HG03442 (cell line): ENCODE results near the gene FAM174C.

Experiments
- ATAC-seq: cut with Tn5 transposase; IDR thresholded peaks from one replicate; pipeline ENCODE4 v1.9.1; 2021; ENCODE audit warnings: mild to moderate bottlenecking, moderate library complexity; ENCODE audit not compliant: unreplicated experiment

FAM174C gene

DNA sequence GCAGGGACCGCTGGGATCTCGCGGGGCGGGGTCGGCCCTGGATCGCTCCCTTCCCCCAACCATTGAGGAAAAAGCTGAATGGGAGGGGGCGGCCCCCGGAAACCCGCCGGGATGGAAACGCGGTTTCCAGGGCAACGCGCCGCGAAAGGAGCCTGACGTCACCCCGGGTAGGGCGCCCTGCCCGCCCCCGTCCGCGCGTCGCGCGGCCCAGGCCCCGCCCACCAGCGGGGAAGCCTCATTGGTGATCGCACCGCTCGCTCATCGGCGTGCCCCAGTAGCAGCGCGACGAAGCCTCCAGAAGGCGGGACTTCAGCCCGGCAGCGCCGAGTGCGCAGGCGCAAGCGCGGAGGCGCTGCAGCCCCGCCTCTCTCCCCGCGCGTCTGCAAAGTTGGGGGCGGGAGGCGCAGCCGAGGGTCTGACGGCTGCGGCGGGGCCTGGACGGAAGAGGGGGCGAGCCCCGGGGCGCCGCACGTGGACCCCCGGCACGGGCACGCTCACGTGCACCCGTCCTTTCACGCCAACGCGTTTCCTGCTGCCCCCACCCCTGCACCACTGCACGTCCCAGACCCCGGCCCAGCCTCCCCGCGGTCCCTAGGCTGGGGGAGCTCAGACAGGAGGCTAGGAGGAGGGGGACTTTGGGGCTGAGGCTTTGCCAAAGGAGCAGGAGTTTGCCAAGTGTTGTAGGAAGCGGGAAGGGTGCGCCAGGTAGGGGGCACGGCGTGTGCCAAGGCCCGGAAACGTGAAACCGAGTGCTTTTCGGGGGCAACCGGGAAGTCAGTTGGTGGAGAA lies 14.4 kb upstream of the FAM174C start:
- ATAC-seq = peak; percentile 52

DNA sequence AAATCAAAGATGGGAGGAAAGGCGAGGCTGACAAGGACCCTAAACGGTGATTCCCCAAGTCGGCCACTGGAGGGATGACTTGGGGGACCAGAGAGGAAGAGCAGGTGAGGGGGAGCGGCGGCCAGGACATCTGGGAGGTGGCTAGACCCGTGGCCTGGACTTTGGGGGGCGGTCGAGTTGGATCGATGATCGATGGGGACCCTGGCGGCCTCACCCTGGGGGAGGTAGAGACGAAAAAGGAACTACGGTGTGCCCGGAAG lies 13.9 kb upstream of the FAM174C start:
- no peak for ATAC-seq

DNA sequence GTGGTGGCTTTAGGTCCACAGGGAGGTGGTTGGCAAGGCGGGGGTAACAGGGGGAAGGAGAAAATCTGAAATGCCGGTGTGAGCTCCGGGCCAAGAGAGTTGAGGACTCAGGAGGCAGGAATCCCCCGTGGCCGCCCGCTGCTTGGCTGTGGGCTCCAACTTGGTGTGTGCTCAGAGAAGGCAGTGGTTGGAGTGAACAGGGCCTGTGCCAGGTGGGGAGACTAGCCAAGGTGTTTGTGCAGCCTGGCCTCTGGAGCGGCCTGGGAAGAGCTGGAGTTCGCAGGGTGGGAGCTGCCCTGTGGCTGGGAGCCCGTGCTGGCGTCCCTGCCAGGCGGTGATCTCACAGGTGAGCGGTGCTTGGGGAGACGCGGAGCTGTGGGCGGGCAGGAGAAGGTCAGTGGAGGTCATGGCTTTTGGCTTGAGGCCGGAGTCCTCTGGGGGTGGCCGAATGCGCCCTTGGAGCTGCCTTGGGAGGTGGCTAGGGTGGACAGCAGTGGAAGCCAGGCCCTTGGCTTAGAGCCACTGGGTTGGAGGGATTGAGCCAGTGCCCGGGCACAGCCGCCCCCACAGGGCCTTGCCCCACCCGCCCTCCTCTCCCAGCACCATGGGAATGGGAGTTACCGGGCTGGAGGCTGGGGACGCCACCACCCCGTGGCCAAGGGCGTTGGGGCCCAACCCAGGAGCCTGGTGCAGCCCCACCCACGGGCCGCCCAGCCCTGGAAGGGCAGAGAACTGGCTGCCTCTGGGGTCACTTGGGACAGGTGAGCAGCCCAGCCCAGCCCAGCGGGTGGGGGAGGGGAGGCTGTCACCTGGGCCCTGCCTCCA lies 13.3 kb upstream of the FAM174C start:
- ATAC-seq = no peak

DNA sequence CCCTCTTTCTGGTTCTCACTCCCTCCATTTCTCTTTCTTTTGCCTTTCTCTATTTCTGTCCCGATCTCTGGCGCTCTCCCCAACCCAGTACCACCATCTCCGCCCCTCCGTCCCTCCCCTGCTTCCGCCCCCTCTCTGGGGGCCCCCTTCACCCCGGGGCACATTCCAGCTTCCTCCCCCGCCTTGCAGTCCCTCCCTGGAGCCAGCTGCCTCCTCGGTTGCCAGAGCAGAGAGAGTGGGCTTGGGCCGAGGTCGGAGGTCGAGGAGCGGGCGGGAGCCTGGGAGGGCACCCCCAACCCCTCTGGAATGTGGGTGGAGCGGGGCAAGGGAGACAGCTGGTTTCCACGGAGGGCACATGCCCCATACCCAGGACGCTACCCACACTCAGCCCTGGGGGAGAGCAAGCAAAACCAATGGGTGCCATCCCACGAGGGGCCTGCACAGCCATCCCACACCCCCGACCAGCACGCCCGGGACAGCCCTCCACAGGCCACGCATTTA lies 12.7 kb upstream of the FAM174C start:
- ATAC-seq = no peak

- ATAC-seq = no peak
These were observed 12.1 kb upstream of the FAM174C start for GRCh38 chr19:1263188-1263587.

DNA sequence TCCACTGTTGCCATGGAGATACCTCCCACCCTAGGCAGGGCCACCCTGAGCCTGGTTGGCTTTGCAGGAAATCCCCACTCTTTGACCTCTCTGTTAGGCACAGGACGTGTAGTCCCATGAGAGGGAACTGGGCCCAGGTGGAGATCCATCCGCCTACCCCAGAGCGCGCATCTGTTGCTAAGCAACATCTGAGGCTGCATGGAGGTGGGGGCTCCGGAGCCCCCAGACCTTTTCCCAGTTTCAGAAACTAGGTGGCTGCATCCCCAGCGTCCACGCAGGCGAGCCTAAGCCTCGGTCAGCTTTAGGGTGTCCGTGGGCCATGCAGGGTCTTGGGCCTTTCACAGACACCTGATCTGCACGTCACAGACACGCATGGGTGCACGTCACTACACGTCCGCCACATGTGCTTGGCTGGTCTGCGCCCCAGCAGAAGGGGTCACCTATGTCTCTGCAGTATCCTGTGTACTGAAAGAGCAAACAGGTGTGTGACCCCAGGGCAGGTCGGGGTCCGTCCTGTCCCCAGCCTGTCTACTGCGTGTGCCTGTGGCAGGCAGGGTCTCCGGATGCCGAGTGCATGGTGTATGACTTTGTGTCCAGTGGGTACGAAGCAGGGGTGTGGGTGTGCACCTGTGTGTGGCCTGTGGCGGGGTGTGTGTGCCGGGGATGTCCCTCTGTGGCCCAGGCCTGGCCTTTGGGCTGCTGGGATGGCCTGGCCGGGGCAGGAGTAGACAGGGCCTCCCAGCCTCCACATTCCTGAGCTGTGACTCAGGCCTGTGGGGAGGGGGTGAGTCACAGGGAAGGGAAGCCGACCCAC lies 10.3 kb upstream of the FAM174C start:
- ATAC-seq = no peak

GRCh38 chr19:1265615-1266128 lies 9.7 kb upstream of the FAM174C start:
- ATAC-seq = no peak

GRCh38 chr19:1266129-1266915 lies 9.0 kb upstream of the FAM174C start:
- peak; percentile 28 for ATAC-seq

DNA sequence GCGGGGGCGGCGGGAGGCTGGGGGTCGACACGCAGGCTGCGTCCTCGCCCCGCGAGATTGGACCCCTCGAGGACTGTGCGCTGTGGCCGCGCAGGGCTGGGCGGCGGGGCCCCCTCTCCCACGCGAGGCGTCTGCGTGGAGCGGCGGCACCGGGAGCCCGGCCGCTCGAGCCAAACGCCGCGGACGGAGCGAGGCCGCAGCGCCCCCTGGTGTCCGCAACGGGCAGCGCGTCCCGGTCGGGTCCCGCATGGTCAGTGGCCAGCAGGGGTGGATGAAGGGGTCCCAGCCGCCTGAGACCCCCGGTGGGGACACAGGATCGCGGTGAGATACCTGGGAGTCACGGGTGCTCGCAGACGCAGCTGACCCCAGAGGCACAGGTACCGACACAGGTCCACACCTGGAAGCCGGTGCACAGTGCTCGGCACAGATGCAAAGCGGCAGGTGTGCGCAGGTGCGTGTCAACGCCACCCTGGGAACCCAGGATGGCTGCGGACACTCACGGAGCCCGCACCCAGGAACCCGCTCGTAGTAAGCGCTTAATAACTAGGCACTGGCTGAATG lies 8.3 kb upstream of the FAM174C start:
- ATAC-seq = peak; percentile 6

- ATAC-seq = no peak
These were observed 7.7 kb upstream of the FAM174C start for GRCh38 chr19:1267477-1268225.

DNA sequence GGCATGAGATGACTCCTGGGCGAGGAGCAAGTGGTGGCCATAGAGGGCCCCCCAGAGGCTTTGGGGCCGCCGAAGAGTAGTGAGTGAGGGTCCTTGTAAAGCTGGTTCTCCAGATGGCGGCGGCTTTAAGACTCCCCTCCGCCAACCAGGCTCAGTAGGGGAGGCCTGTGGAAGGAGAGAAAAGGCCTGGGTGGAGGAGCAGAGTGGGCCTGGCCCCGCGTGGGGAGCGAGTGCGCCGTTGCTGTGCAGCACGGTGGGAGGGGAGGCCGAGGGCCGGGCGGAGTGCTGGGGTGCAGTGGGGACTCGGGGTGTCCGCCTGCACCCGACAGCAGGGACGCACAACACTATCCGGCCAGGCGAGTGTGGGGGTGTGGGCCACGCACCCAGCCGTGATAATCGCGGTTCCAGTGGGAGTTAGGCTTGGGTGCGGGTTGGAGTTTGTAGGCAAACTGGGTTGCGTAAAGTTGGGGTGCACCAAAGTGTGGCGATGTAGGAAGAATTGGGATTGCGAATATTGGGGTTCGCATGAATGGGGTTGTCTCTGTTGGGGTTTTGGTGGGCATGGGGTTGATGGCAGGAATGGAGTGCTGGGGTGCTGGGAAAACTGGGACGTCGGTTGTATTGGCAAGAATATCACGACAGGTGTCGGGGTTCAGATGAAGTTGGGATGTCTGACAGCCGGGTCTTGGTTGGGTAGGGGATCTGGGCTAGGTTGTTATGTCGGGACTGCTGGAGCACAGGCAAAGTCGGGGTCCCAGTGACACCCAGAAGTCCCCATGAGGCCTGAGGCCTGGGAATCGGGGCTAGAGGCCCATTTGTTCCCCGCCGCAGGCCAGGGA lies 6.9 kb upstream of the FAM174C start:
- no peak for ATAC-seq

DNA sequence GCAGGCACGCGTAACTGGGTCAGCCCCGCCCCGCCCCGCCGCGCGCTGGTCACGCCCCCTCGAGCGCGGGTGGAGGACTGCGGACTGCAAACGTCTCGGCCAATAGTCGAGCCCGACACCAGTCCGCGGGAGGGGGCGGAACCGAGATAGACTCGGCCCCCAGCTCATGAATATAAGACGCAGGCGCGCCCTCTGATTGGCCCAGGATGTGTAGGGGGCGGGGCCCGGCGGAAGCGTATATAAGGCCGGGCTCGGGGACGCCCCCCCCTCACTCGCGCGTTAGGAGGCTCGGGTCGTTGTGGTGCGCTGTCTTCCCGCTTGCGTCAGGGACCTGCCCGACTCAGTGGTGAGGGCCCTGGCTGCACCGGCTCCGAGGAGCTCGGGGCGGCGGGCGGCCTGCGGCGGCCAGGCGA lies 6.3 kb upstream of the FAM174C start, which contains the start of gene CIRBP:
TSS of gene CIRBP (plus strand) at position 268 of the 413 bp plus-strand sequence. CDS start 1,602 bp downstream, outside the sequence.
- peak; percentile 58 for ATAC-seq

DNA sequence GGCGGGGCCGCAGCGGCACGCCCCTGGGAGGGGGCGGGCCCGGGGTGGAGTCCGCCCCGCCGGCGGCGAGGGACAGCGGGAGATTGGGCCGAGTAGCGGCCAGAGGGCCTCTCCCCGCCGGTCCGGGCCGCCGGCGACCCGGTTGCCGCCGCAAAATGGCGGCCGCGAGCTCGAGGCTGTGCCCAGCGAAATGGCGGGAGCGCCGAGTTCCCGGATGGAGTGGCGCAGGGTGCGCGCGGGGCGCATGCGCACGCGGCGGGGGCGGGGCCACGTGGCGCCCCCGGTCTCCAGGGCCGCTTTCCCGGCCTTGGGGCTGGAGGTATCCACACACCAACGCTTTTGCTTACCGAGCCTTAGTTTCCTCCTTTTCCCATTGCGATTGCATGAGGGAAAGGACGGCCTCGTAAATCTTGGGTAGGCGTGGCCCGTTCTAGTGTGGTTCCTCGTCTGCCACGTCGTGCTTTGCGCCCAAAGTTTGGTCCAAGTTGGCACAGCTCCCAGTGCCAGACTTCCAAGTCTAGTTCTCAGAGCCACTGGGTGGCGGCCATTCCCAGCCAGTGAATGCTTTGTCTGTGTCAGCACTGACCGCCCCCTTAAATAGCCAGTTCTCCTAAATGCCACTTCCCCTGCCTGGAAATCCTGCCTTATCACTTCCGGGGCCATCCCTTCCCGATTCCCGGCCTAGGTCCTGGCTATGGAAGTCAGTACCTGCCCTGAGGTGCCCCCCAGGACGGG lies 5.7 kb upstream of the FAM174C start:
- ATAC-seq = peak; percentile 20

DNA sequence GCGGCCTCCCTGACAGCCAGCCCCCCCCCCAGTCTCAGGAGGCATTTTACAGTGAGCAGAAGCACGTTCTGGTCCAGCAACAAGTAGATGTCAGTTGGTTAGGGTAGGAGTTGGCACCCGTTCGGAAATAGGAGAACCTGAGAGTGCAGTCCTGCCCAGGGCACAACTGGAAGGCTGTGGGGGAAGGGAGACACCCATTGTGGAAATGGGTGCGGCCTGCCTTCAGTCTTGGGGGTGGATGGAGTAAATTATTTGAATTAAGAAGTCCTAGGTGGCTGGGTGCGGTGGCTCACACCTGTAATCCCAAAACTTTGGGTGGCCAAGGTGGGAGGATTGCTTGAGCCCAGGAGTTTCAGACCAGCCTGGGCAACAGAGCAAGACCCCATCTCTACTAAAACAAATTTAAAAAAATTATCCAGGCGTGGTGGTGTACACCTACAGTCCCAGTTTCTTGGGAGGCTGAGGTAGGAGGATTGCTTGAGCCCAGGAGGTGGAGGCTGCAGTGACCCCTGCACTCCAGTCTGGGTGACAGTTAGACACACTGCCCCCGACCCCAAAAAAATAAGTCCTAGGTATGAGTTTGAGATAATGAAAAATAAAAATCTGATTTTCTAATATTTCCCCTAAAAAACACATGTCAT lies 5.0 kb upstream of the FAM174C start:
- ATAC-seq = no peak

DNA sequence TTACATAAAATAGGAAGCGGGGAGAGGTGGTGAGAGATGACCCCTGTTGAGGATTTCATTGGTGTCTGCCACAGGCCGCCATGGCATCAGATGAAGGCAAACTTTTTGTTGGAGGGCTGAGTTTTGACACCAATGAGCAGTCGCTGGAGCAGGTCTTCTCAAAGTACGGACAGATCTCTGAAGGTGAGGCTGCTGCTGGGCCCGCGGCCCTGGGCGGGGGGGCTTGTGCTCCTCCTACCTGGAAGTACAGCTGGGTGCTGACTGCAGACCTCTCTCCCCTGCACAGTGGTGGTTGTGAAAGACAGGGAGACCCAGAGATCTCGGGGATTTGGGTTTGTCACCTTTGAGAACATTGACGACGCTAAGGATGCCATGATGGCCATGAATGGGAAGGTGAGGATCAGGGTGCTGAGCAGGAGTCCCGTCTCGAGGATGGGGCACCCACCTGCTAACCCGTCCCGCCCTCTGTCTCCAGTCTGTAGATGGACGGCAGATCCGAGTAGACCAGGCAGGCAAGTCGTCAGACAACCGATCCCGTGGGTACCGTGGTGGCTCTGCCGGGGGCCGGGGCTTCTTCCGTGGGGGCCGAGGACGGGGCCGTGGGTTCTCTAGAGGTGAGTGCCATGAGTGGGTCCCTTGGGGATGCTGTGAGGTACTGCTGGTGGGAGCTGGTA lies 4.3 kb upstream of the FAM174C start:
- no peak for ATAC-seq

- no peak for ATAC-seq
These were observed 3.6 kb upstream of the FAM174C start for GRCh38 chr19:1271528-1272422.
